A549 (cell line): ENCODE results near the gene BCO1. TPM values are rescaled to one million over a fixed set of nuclear protein-coding genes. Genes with fewer than 3 reads are reported as not detected.

Source experiments
- ATAC-seq, 2 experiments: fragments of 200-7000 bp in 1 of 2; fragments of >200 bp in 1 of 2; cut with Nextera tagmentation in 1 of 2; cut with Tn5 transposase in 1 of 2; 3 replicates each; pipeline versions ENCODE4 v1.8.0 to v1.9.1; 2018 to 2020; ENCODE audit warnings: mild to moderate bottlenecking in 1 of 2, moderate library complexity in 1 of 2
- CTCF ChIA-PET: fragments of 300-600 bp; sonication (Branson Sonifier 250); formaldehyde crosslinking; extraction: SDS; loops from one replicate; lab custom pipeline; 2021; ENCODE audit warnings: antibody characterized with exemption, inconsistent platforms; lab: Yijun Ruan, JAX
- POLR2A ChIA-PET: fragments of 350-600 bp; formaldehyde crosslinking; extraction: SDS; loops from one replicate; lab custom pipeline; 2021; ENCODE audit warnings: antibody characterized with exemption, inconsistent platforms; lab: Yijun Ruan, JAX
- DNase-seq, 2 experiments: peaks; one replicate each; pipeline versions ENCODE4 v3.0.0 to v3.0.0-alpha.2; 2011 to 2016; ENCODE audit warnings: low read depth in 1 of 2, low spot score in 1 of 2
- FAIRE-seq: peaks from 2 replicates; lab custom pipeline; 2011; peaks lifted over from hg19 to GRCh38; lab: Jason Lieb, UNC
- H3K27ac ChIP-seq, 2 experiments: fragments of >200 bp; sonication (Bioruptor Twin); formaldehyde crosslinking; 3 replicates each; pipeline ENCODE4 v1.5.1; 2016 to 2017
- H3K4me1 ChIP-seq: fragments of >200 bp; sonication (Bioruptor Twin); formaldehyde crosslinking; 3 replicates; pipeline ENCODE4 v1.6.1; 2016
- H3K4me2 ChIP-seq: fragments of >200 bp; sonication (Bioruptor Twin); formaldehyde crosslinking; 3 replicates; pipeline ENCODE4 v1.6.1; 2016
- H3K4me3 ChIP-seq: fragments of >200 bp; sonication (Bioruptor Twin); formaldehyde crosslinking; 3 replicates; pipeline ENCODE4 v1.5.1; 2016
- H3K9me3 ChIP-seq: fragments of >200 bp; sonication (Bioruptor Twin); formaldehyde crosslinking; 3 replicates; pipeline ENCODE4 v1.6.1; 2016
- BHLHE40 ChIP-seq: IDR thresholded peaks from 2 replicates; pipeline ENCODE4 v1.6.1; 2012; ENCODE audit warnings: low read depth, low read length, inconsistent platforms
- CBX2 ChIP-seq: fragments of 200-600 bp; sonication (generic); IDR thresholded peaks from 2 replicates; pipeline ENCODE4 v1.6.1; 2016; ENCODE audit warnings: low read depth, mild to moderate bottlenecking, borderline replicate concordance
- CHD2 ChIP-seq: fragments of 150-350 bp; IDR thresholded peaks from 2 replicates; pipeline ENCODE4 v1.6.1; 2014; ENCODE audit warnings: low read length; ENCODE audit not compliant: partially characterized antibody
- MYC ChIP-seq: IDR thresholded peaks from 2 replicates; pipeline ENCODE4 v1.6.1; 2012; ENCODE audit warnings: mild to moderate bottlenecking, inconsistent platforms, low read length, improper control_type of control experiment, borderline replicate concordance
- NFE2L2 ChIP-seq: fragments of 150-350 bp; conservative IDR thresholded peaks from 2 replicates; pipeline ENCODE4 v1.6.1; 2014; ENCODE audit warnings: low read length
- PHF8 ChIP-seq: fragments of 200-600 bp; sonication (generic); IDR thresholded peaks from 2 replicates; pipeline ENCODE4 v1.6.1; 2016; ENCODE audit warnings: low read depth, mild to moderate bottlenecking, antibody characterized with exemption, moderate library complexity, borderline replicate concordance
- RAD21 ChIP-seq, 2 experiments: fragments of >200 bp in 1 of 2; sonication (Bioruptor Twin) in 1 of 2; formaldehyde crosslinking in 1 of 2; IDR thresholded peaks in 1 of 2; conservative IDR thresholded peaks in 1 of 2; 2 replicates in 1 of 2; 3 replicates in 1 of 2; pipeline ENCODE4 v1.6.1; 2012 to 2018; ENCODE audit warnings: inconsistent platforms in 1 of 2
- USF2 ChIP-seq: fragments of 450-650 bp; IDR thresholded peaks from 2 replicates; pipeline ENCODE4 v1.6.1; 2014; ENCODE audit warnings: antibody characterized with exemption
- WGBS: methylation state at CpG from one replicate; pipeline ENCODE4 v1.1.6; 2017; ENCODE audit errors: missing lambda C conversion rate; 5-methylcytosine and 5-hydroxymethylcytosine counted together
- polyA plus RNA-seq, 4 experiments: library from polyadenylated mRNA; depleted of rRNA in 3 of 4; stranded (reverse); fragments of >200 nt; fragmentation: RNase III in 1 of 4; extraction: RNeasy Plus Mini Kit Qiagen cat#74134 plus additional on column Dnase treatment in 1 of 4; gene quantifications; 2 replicates in 3 of 4; 3 replicates in 1 of 4; pipeline ENCODE4 v1.2.3, GENCODE V29; 2011 to 2017
- TF ChIP-seq, protein P1 (sequence below): fragments of 200-600 bp; sonication (generic); IDR thresholded peaks from 2 replicates; pipeline ENCODE4 v1.6.1; 2016; ENCODE audit warnings: antibody characterized with exemption, mild to moderate bottlenecking, moderate library complexity
- TF ChIP-seq, protein P2 (sequence below): IDR thresholded peaks from 2 replicates; pipeline ENCODE4 v1.6.1; 2012
- TF ChIP-seq, protein P3 (sequence below): fragments of >200 bp; sonication (Bioruptor Twin); formaldehyde crosslinking; IDR thresholded peaks from 3 replicates; pipeline ENCODE4 v1.6.1; 2016

Gene BCO1
- polyA plus RNA-seq, 2 of the 4 experiments (the other 2 are of a cell fraction): 5.0 to 6.2 TPM

- ATAC-seq: peak in 1 of 2 experiments; percentile 61; a peak in 2 of 6 replicates
Observed at GRCh38 chr16:81263470-81264220, 25.2 kb downstream of the BCO1 start.

DNA sequence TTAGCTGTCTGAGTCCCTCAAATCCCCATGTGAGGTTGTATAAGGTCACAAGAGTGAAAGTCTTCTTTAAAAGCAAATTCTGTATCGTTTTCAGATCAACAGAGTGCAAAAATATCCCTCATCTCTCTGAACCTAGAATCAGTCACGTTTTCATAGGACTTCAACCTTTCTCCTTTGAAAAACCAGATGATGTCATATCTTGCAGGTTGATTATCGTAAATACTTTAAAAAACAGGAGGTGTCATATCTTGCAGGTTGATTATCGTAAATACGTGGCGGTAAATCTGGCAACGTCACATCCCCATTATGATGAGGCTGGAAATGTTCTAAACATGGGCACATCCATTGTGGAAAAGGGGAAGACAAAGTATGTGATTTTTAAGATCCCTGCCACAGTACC, 25.9 kb downstream of the BCO1 start:
- Histone ChIP-seq H3K9me3 (no peaks in the 10 kb centered on the region), H3K4me2 (no peak overlapping the region), H3K27ac (no peak overlapping the region), H3K4me1 (no peaks in the 10 kb centered on the region), H3K4me3 (no peak overlapping the region)
- DNase-seq: no peak
- TF ChIP-seq MYC: no peak
- TF ChIP-seq USF2: no peak
- TF ChIP-seq, protein P1, sequence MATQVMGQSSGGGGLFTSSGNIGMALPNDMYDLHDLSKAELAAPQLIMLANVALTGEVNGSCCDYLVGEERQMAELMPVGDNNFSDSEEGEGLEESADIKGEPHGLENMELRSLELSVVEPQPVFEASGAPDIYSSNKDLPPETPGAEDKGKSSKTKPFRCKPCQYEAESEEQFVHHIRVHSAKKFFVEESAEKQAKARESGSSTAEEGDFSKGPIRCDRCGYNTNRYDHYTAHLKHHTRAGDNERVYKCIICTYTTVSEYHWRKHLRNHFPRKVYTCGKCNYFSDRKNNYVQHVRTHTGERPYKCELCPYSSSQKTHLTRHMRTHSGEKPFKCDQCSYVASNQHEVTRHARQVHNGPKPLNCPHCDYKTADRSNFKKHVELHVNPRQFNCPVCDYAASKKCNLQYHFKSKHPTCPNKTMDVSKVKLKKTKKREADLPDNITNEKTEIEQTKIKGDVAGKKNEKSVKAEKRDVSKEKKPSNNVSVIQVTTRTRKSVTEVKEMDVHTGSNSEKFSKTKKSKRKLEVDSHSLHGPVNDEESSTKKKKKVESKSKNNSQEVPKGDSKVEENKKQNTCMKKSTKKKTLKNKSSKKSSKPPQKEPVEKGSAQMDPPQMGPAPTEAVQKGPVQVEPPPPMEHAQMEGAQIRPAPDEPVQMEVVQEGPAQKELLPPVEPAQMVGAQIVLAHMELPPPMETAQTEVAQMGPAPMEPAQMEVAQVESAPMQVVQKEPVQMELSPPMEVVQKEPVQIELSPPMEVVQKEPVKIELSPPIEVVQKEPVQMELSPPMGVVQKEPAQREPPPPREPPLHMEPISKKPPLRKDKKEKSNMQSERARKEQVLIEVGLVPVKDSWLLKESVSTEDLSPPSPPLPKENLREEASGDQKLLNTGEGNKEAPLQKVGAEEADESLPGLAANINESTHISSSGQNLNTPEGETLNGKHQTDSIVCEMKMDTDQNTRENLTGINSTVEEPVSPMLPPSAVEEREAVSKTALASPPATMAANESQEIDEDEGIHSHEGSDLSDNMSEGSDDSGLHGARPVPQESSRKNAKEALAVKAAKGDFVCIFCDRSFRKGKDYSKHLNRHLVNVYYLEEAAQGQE: no peak
- TF ChIP-seq BHLHE40: no peak
- no peak for TF ChIP-seq NFE2L2
- TF ChIP-seq, protein P2, sequence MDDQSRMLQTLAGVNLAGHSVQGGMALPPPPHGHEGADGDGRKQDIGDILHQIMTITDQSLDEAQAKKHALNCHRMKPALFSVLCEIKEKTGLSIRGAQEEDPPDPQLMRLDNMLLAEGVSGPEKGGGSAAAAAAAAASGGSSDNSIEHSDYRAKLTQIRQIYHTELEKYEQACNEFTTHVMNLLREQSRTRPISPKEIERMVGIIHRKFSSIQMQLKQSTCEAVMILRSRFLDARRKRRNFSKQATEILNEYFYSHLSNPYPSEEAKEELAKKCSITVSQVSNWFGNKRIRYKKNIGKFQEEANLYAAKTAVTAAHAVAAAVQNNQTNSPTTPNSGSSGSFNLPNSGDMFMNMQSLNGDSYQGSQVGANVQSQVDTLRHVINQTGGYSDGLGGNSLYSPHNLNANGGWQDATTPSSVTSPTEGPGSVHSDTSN: no peak
- no peak for TF ChIP-seq PHF8
- no peak for TF ChIP-seq CBX2
- WGBS: 85% methylated on average over 7 of the region's 7 CpGs
- FAIRE-seq: no peak
- no peak for ATAC-seq
- ChIA-PET CTCF (no interaction called here), POLR2A (no interaction called here)

More at GRCh38 chr16:81263470-81264220, 25.2 kb downstream of the BCO1 start:
- Histone ChIP-seq H3K4me3 (no peak overlapping the region), H3K4me1 (no peaks in the 10 kb centered on the region), H3K9me3 (no peaks in the 10 kb centered on the region), H3K27ac (no peak overlapping the region), H3K4me2 (no peak overlapping the region)
- POLR2A ChIA-PET: interaction anchor here (1.1 kb wide), 1 partner anchor 51 kb away, joined by 11 read pairs; no protein-coding TSS in a partner anchor
- FAIRE-seq: no peak
- TF ChIP-seq CHD2: no peak
- 0 out of 5 replicates have a peak, but pooled peaks of 1 of the 2 experiments have one; percentile 38 for TF ChIP-seq RAD21 (conservative IDR thresholded peaks at IDR 0.05 in 1 of 2, IDR thresholded peaks at IDR 0.05 in 1 of 2)
- CTCF ChIA-PET: interaction anchor here (0.7 to 1.7 kb wide), 7 partner anchors 13 to 1784 kb away, joined by 3 to 5 read pairs (median 3); no protein-coding TSS in a partner anchor
- 84% methylated on average over 11 of the region's 11 CpGs for WGBS
- no peak for DNase-seq

DNA sequence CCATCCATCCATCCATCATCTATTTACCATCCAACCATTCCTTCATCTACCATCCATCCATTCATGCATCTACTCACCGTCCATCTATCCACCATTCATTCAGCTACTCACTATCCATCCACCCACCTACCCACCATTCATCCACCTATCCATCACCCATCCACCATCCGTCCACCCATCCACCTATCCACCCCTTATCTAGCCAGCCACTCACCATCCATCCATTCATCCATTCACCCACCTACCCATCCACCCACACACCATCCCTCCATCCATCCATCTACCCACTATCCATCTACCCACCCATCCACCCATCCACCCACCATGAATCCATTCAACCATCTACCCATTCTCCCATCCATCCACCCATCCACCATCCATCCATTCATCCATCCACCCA, 26.6 kb downstream of the BCO1 start:
- no peak for FAIRE-seq
- POLR2A ChIA-PET: no interaction called here
- CTCF ChIA-PET: no interaction called here

More for the DNA sequence above, 26.6 kb downstream of the BCO1 start:
- no peak overlapping the region for H3K4me3 ChIP-seq
- no peak overlapping the region for H3K27ac ChIP-seq
- H3K9me3 ChIP-seq: no peaks in the 10 kb centered on the region
- TF ChIP-seq, protein P3, sequence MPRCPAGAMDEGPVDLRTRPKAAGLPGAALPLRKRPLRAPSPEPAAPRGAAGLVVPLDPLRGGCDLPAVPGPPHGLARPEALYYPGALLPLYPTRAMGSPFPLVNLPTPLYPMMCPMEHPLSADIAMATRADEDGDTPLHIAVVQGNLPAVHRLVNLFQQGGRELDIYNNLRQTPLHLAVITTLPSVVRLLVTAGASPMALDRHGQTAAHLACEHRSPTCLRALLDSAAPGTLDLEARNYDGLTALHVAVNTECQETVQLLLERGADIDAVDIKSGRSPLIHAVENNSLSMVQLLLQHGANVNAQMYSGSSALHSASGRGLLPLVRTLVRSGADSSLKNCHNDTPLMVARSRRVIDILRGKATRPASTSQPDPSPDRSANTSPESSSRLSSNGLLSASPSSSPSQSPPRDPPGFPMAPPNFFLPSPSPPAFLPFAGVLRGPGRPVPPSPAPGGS: no peak
- DNase-seq (no peak), ATAC-seq (no peak)
- WGBS: 87% methylated on average over 2 of the region's 2 CpGs
- no peak overlapping the region for H3K4me2 ChIP-seq
- no peaks in the 10 kb centered on the region for H3K4me1 ChIP-seq
